Activated CD4-positive, alpha-beta memory T cell treated with anti-CD3 and anti-CD28 coated beads, Interleukin-2, amount 10 ng/mL, durations not matched to agents 7 days and 5 days (primary cell): Measurements from ENCODE around the gene RBM44. TPM values are rescaled to one million over a fixed set of nuclear protein-coding genes. Genes with fewer than 3 reads are reported as not detected.
"Not testable (repeated sequence)": the region's sequence is repeated elsewhere in the genome, so short reads cannot be mapped to it uniquely, and the experiment has no call there.

Experiments
- CTCF ChIA-PET: fragments of 350-600 bp; sonication (Branson Sonifier 250); formaldehyde crosslinking; loops from one replicate; lab custom pipeline; 2021; ENCODE audit warnings: antibody characterized with exemption, inconsistent platforms; lab: Charles Lee
- POLR2A ChIA-PET: fragments of 350-600 bp; sonication (Branson Sonifier 250); formaldehyde crosslinking; loops from one replicate; lab custom pipeline; 2021; ENCODE audit warnings: antibody characterized with exemption; lab: Charles Lee
- DNase-seq: peaks from one replicate; pipeline ENCODE4 v3.0.0-alpha.2; 2020
- H3K27ac Mint-ChIP-seq: one replicate; pipeline ENCODE4 v1.8.0; 2021; ENCODE audit warnings: mild to moderate bottlenecking, mixed read lengths
- H3K27me3 Mint-ChIP-seq: one replicate; pipeline ENCODE4 v1.8.0; 2021; ENCODE audit warnings: mixed read lengths
- H3K36me3 Mint-ChIP-seq: one replicate; pipeline ENCODE4 v1.8.0; 2021; ENCODE audit warnings: low read depth, mixed read lengths
- H3K4me1 Mint-ChIP-seq: one replicate; pipeline ENCODE4 v1.8.0; 2021; ENCODE audit warnings: mixed read lengths
- H3K4me3 Mint-ChIP-seq: one replicate; pipeline ENCODE4 v1.8.0; 2021; ENCODE audit warnings: mild to moderate bottlenecking, mixed read lengths
- H3K9me3 Mint-ChIP-seq: one replicate; pipeline ENCODE4 v1.8.0; 2021; ENCODE audit warnings: mixed read lengths
- total RNA-seq, 2 experiments: library from RNA; stranded (reverse); gene quantifications; one replicate each; pipeline ENCODE4 v1.2.3, GENCODE V29; 2021

The RBM44 gene
- total RNA-seq, 2 experiments from 2014 or later: 0.75 to 0.93 TPM

GRCh38 chr2:237862528-237862895 is 63.9 kb downstream of the RBM44 start:
- peaks cover 45% of the 10 kb centered on the region for H3K27me3 Mint-ChIP-seq
- H3K4me3 Mint-ChIP-seq: no peak overlapping the region
- peaks cover 18% of the 10 kb centered on the region for H3K4me1 Mint-ChIP-seq
- POLR2A ChIA-PET: interaction anchor here (2.3 kb wide), 1 partner anchor 36 kb away, joined by 6 read pairs; no protein-coding TSS in a partner anchor
- peaks cover 4% of the 10 kb centered on the region for H3K36me3 Mint-ChIP-seq
- DNase-seq: no peak
- no peaks in the 10 kb centered on the region for H3K9me3 Mint-ChIP-seq
- CTCF ChIA-PET: no interaction called here
- no peak overlapping the region for H3K27ac Mint-ChIP-seq

- CTCF ChIA-PET: no interaction called here
- H3K4me1 Mint-ChIP-seq: peaks cover 18% of the 10 kb centered on the region
- POLR2A ChIA-PET: no interaction called here
- no peak overlapping the region for H3K27ac Mint-ChIP-seq
- no peak overlapping the region for H3K4me3 Mint-ChIP-seq
- H3K27me3 Mint-ChIP-seq: peaks cover 43% of the 10 kb centered on the region
- DNase-seq: peak; percentile 13
- no peaks in the 10 kb centered on the region for H3K9me3 Mint-ChIP-seq
- H3K36me3 Mint-ChIP-seq: peaks cover 4% of the 10 kb centered on the region
These were observed 64.5 kb downstream of the RBM44 start for GRCh38 chr2:237863102-237863511.

- Mint-ChIP-seq H3K27ac (no peak overlapping the region), H3K27me3 (peaks cover 43% of the 10 kb centered on the region), H3K4me3 (no peak overlapping the region), H3K9me3 (no peaks in the 10 kb centered on the region), H3K4me1 (peaks cover 15% of the 10 kb centered on the region), H3K36me3 (no peaks in the 10 kb centered on the region)
- POLR2A ChIA-PET: interaction anchor here (0.5 kb wide), 1 partner anchor 8 kb away, joined by 3 read pairs; no protein-coding TSS in a partner anchor
- DNase-seq: peak; percentile 15
- CTCF ChIA-PET: no interaction called here
These were observed 65.3 kb downstream of the RBM44 start for GRCh38 chr2:237863689-237864443.

GRCh38 chr2:237864444-237864931 is 65.9 kb downstream of the RBM44 start:
- peaks cover 46% of the 10 kb centered on the region for H3K27me3 Mint-ChIP-seq
- no peak overlapping the region for H3K4me3 Mint-ChIP-seq
- DNase-seq: peak; percentile 5
- POLR2A ChIA-PET: interaction anchor here (0.5 kb wide), 1 partner anchor 8 kb away, joined by 3 read pairs; no protein-coding TSS in a partner anchor
- H3K36me3 Mint-ChIP-seq: no peaks in the 10 kb centered on the region
- H3K4me1 Mint-ChIP-seq: peaks cover 19% of the 10 kb centered on the region
- no peaks in the 10 kb centered on the region for H3K9me3 Mint-ChIP-seq
- CTCF ChIA-PET: no interaction called here
- no peak overlapping the region for H3K27ac Mint-ChIP-seq

- Mint-ChIP-seq H3K9me3 (no peaks in the 10 kb centered on the region), H3K27me3 (peaks cover 45% of the 10 kb centered on the region), H3K27ac (no peak overlapping the region), H3K4me1 (peaks cover 17% of the 10 kb centered on the region), H3K36me3 (no peaks in the 10 kb centered on the region), H3K4me3 (no peak overlapping the region)
- ChIA-PET POLR2A (no interaction called here), CTCF (no interaction called here)
- DNase-seq: no peak
These were observed 66.5 kb downstream of the RBM44 start for GRCh38 chr2:237864940-237865622.

GRCh38 chr2:237865623-237866041 is 67.1 kb downstream of the RBM44 start:
- ChIA-PET CTCF (interaction anchor here (1.4 kb wide), 1 partner anchor 7 kb away, joined by 5 read pairs; no protein-coding TSS in a partner anchor), POLR2A (no interaction called here)
- peaks cover 11% of the 10 kb centered on the region for H3K4me1 Mint-ChIP-seq
- no peak overlapping the region for H3K27ac Mint-ChIP-seq
- DNase-seq: no peak
- no peak overlapping the region for H3K4me3 Mint-ChIP-seq
- no peaks in the 10 kb centered on the region for H3K9me3 Mint-ChIP-seq
- no peaks in the 10 kb centered on the region for H3K36me3 Mint-ChIP-seq
- H3K27me3 Mint-ChIP-seq: peaks cover 44% of the 10 kb centered on the region

- Mint-ChIP-seq H3K4me3 (no peak overlapping the region), H3K9me3 (no peaks in the 10 kb centered on the region), H3K27me3 (peaks cover 40% of the 10 kb centered on the region), H3K36me3 (no peaks in the 10 kb centered on the region), H3K27ac (no peak overlapping the region), H3K4me1 (peaks cover 11% of the 10 kb centered on the region)
- ChIA-PET CTCF (interaction anchor here (1.4 kb wide), 1 partner anchor 8 kb away, joined by 5 read pairs; no protein-coding TSS in a partner anchor), POLR2A (no interaction called here)
- no peak for DNase-seq
These were observed 67.6 kb downstream of the RBM44 start for GRCh38 chr2:237866101-237866621.

- DNase-seq: peak; percentile 6
- H3K4me3 Mint-ChIP-seq: no peak overlapping the region
- H3K9me3 Mint-ChIP-seq: no peaks in the 10 kb centered on the region
- no peaks in the 10 kb centered on the region for H3K36me3 Mint-ChIP-seq
- H3K4me1 Mint-ChIP-seq: peaks cover 11% of the 10 kb centered on the region
- H3K27ac Mint-ChIP-seq: no peak overlapping the region
- peaks cover 27% of the 10 kb centered on the region for H3K27me3 Mint-ChIP-seq
- POLR2A ChIA-PET: no interaction called here
- CTCF ChIA-PET: no interaction called here
These were observed 68.9 kb downstream of the RBM44 start for GRCh38 chr2:237867465-237867864.

- H3K27ac Mint-ChIP-seq, H3K36me3 Mint-ChIP-seq, H3K4me3 Mint-ChIP-seq, H3K9me3 Mint-ChIP-seq, CTCF ChIA-PET: not testable (repeated sequence)
- DNase-seq: peak; percentile 6
- peaks cover 27% of the 10 kb centered on the region for H3K27me3 Mint-ChIP-seq
- peaks cover 11% of the 10 kb centered on the region for H3K4me1 Mint-ChIP-seq
- POLR2A ChIA-PET: interaction anchor here (1.0 kb wide), 1 partner anchor 84 kb away, joined by 3 read pairs; no protein-coding TSS in a partner anchor
These were observed 69.5 kb downstream of the RBM44 start for GRCh38 chr2:237868074-237868473.

GRCh38 chr2:237868631-237869342 is 70.2 kb downstream of the RBM44 start:
- ChIA-PET CTCF (interaction anchor here (0.6 kb wide), 1 partner anchor 11 kb away, joined by 3 read pairs; no protein-coding TSS in a partner anchor), POLR2A (interaction anchor here (1.0 kb wide), 1 partner anchor 83 kb away, joined by 3 read pairs; no protein-coding TSS in a partner anchor)
- Mint-ChIP-seq H3K36me3 (no peaks in the 10 kb centered on the region), H3K27me3 (peaks cover 27% of the 10 kb centered on the region), H3K4me1 (peaks cover 13% of the 10 kb centered on the region), H3K9me3 (no peaks in the 10 kb centered on the region), H3K27ac (no peak overlapping the region), H3K4me3 (no peak overlapping the region)
- DNase-seq: peak; percentile 7

- H3K27ac Mint-ChIP-seq: no peak overlapping the region
- peaks cover 27% of the 10 kb centered on the region for H3K27me3 Mint-ChIP-seq
- H3K4me3 Mint-ChIP-seq: no peak overlapping the region
- no peaks in the 10 kb centered on the region for H3K36me3 Mint-ChIP-seq
- H3K4me1 Mint-ChIP-seq: peaks cover 13% of the 10 kb centered on the region
- CTCF ChIA-PET: no interaction called here
- no peaks in the 10 kb centered on the region for H3K9me3 Mint-ChIP-seq
- POLR2A ChIA-PET: no interaction called here
- DNase-seq: peak; percentile 7
These were observed 70.9 kb downstream of the RBM44 start for GRCh38 chr2:237869343-237870102.

- ChIA-PET POLR2A (no interaction called here), CTCF (no interaction called here)
- Mint-ChIP-seq H3K27me3 (peaks cover 27% of the 10 kb centered on the region), H3K36me3 (no peaks in the 10 kb centered on the region), H3K9me3 (no peaks in the 10 kb centered on the region), H3K4me3 (no peak overlapping the region), H3K27ac (no peak overlapping the region), H3K4me1 (peaks cover 13% of the 10 kb centered on the region)
- no peak for DNase-seq
These were observed 71.5 kb downstream of the RBM44 start for GRCh38 chr2:237870126-237870525.
